ENCODE results near the gene CDH12. TPM values are rescaled to one million over a fixed set of nuclear protein-coding genes. Genes with fewer than 3 reads are reported as not detected.

CDH12 gene
- total and polyA plus RNA-seq, 10 of the 15 experiments (the other 5 are each of a cell fraction or from before 2014, with no cell fraction given) = 0.03 to 0.16 TPM; not detected in 8

GRCh38 chr5:22706901-22707300, 146.2 kb downstream of the CDH12 start:
- in situ Hi-C loops (cut with MboI) = no loop called here
- no TSS peak for BruUV-seq (replicated peaks)
- FAIRE-seq (no peak), DNase-seq (ENCODE audit: low read depth, low spot score) (no peak), ATAC-seq (no peak)
- H2AFZ ChIP-seq (ENCODE audit: control insufficient read depth, low read depth, low read length) = no peak overlapping the region
- H3K4me2 ChIP-seq (ENCODE audit: control insufficient read depth, insufficient read depth) = no peak overlapping the region
- no peak for TF ChIP-seq CHD1 (IDR thresholded peaks at IDR 0.05; ENCODE audit: low read depth, low read length)
- no peak for TF ChIP-seq PAX5 (IDR thresholded peaks at IDR 0.05; ENCODE audit: borderline replicate concordance, low read depth, low read length)
- TF ChIP-seq SMARCA5 (IDR thresholded peaks at IDR 0.05) = no peak
- no peak for TF ChIP-seq PRDM15 (CRISPR knock-in tag; IDR thresholded peaks at IDR 0.05)
- no peak for TF ChIP-seq TBL1XR1 (IDR thresholded peaks at IDR 0.05; ENCODE audit: low read depth, low read length)
- no peak for TF ChIP-seq ATF2 (IDR thresholded peaks at IDR 0.05; ENCODE audit: low read length)
- no peak for TF ChIP-seq YY1 (IDR thresholded peaks at IDR 0.05; ENCODE audit: low read depth, low read length)
- TF ChIP-seq ZNF24 (IDR thresholded peaks at IDR 0.05) = no peak
- TF ChIP-seq CBX3 (IDR thresholded peaks at IDR 0.05; ENCODE audit: borderline replicate concordance, low read depth) = no peak
- no peak for TF ChIP-seq USF2 (IDR thresholded peaks at IDR 0.05; ENCODE audit: borderline replicate concordance, low read depth, low read length)
- no peak overlapping the region for H3K27ac ChIP-seq (ENCODE audit: control insufficient read depth, insufficient read depth)
- H3K4me1 ChIP-seq (ENCODE audit: control insufficient read depth, insufficient read depth, low read length) = no peaks in the 10 kb centered on the region
- POLR2A ChIA-PET = no interaction called here
- H3K9me3 ChIP-seq (replicated peaks; ENCODE audit: control insufficient read depth, insufficient read depth, low read length) = no peaks in the 10 kb centered on the region; the same call in 2 of the 3 replicates
- CTCF ChIA-PET = no interaction called here
- no peaks in the 10 kb centered on the region for H3K36me3 ChIP-seq (ENCODE audit: control insufficient read depth in 2 of 2, insufficient read depth in 2 of 2, low read length in 1 of 2)
- no peaks in the 10 kb centered on the region for H3K79me2 ChIP-seq (ENCODE audit: control insufficient read depth, insufficient read depth, low read length)
- no peak overlapping the region for H3K9ac ChIP-seq (ENCODE audit: control insufficient read depth, insufficient read depth, low read length)
- no peaks in the 10 kb centered on the region for H4K20me1 ChIP-seq (ENCODE audit: control insufficient read depth, insufficient read depth)
- SMC1A ChIA-PET (ENCODE audit: uncharacterized antibody, unreplicated experiment) = no interaction called here
- H3K27me3 ChIP-seq (replicated peaks in 1 of 2; ENCODE audit: control insufficient read depth in 2 of 2, insufficient read depth in 2 of 2, low read length in 1 of 2) = no peaks in the 10 kb centered on the region
- H3K4me3 ChIP-seq = no peak overlapping the region
- RAD21 ChIA-PET (ENCODE audit: unreplicated experiment) = no interaction called here
- 31% methylated on average over 1 of the region's 1 CpG for WGBS (ENCODE audit: insufficient coverage, insufficient replicate concordance, low lambda C conversion rate, missing lambda C conversion rate)
- intact Hi-C loops (cut with micrococcal nuclease; ENCODE audit: unreplicated experiment) = no loop called here

Data from GM12878 (cell line).